Measurements from ENCODE around the gene PTPRN2. TPM values are rescaled to one million over a fixed set of nuclear protein-coding genes. Genes with fewer than 3 reads are reported as not detected.
A peak's percentile ranks its signal among the peaks of the same experiment; 100 is the strongest.

The PTPRN2 gene
- total and polyA plus RNA-seq, 8 donors, result 12.2 to 49.2 (median 31.8) TPM

DNA sequence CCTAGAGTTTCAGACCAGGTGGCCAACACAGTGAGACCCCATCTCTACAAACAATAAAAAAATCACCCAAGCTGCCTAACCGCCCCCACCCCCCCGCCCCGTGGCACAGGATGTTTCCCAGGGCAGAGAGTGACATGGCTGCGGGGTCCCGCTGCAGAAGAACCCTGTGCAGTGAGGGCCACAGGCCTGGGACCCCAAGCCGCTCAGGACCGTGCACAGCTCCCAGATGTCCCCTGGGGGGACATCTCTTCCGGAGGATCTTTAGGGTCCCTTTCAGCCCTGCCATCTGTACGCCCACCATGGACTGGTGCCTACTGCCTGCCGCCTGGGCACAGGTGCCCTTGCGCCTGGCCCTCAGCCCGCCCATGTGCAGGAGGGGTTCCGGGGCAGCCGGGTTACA is 877.2 kb downstream of the PTPRN2 start:
- no peaks in the 10 kb centered on the region for H3K9me3 ChIP-seq
- ATAC-seq (no peak), FAIRE-seq (no peak), DNase-seq (peak in 2 of 6 donors; percentile 21 to 33)
- no peaks in the 10 kb centered on the region for H3K36me3 ChIP-seq
- WGBS, 2 donors, result 74 to 89% methylated on average over 10 to 14 of the region's 14 CpGs
- H3K4me1 ChIP-seq, result no peaks in the 10 kb centered on the region
- no peak overlapping the region for H3K27ac ChIP-seq
- H3K4me3 ChIP-seq, result no peak overlapping the region
- intact Hi-C loops (cut with DNase I), result loop anchor here in 1 of 3 donors (10.0 kb wide), 1 partner anchor 64 kb away; no protein-coding TSS in a partner anchor
- no peak for TF ChIP-seq CTCF (IDR thresholded peaks at IDR 0.05)
- H3K27me3 ChIP-seq, result no peaks in the 10 kb centered on the region

DNA sequence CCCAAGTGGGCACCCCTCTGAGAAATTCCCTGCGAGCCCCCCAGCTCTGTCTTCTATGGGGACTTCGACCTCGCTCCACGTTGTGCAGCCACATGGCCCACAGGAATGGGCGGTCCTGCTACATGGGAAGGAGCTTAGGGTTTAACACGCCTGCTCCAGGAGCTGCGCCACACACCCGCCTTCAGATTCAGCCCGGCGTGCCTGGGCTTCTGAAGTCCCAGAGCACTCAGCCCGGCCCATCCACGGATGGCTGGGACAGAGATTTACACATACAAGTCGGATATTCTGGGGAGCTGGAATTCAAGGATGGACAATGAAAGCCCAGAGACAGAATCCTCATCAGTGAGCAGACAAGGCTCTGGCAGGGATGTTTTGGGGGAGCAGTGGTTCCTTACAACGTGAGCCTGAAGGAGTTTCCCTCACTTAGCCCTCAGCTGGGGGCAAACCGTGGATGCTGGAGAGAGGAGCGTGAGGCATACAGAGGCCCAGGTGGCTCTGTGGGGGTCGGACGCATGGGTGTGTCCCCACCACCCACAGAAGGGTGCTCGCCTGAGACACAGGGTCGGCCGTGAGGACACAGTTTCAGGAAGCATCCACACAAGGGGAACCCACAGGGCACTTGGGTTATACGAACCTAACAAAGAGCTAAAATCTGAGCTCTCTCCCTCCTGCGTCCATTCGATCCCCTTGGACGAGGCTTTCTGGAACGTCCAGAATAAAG is 877.9 kb downstream of the PTPRN2 start:
- ATAC-seq (no peak), FAIRE-seq (no peak)

DNA sequence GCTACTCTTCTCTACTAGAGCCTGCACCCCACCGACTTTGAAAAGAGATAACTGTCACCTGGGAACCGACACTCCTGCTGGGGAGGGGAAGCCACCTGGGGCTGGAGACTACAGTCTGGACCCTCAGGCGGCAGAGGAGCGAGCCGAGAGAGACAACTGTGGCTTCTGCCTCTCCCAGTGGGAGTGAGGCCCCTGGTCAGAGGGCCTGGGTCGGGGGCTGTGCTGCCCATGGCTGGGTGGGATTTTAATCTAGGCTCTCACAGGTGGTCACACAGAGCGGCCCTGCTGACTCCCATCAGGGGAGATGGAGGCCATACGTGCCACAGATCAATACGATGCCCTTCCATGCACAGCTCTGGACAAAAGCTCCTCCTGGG is 878.7 kb downstream of the PTPRN2 start:
- 75 to 79% methylated on average over 9 of the region's 9 CpGs for whole genome bisulfite sequencing, 2 donors
- H3K27me3 ChIP-seq, result no peaks in the 10 kb centered on the region
- H3K9me3 ChIP-seq, result no peaks in the 10 kb centered on the region
- H3K4me3 ChIP-seq, result no peak overlapping the region
- no peak overlapping the region for H3K27ac ChIP-seq
- peak in 2 of 6 donors; percentile 22 to 39 for DNase-seq
- no peak for FAIRE-seq
- no peak for ATAC-seq
- no peak for TF ChIP-seq CTCF (IDR thresholded peaks at IDR 0.05)
- no peaks in the 10 kb centered on the region for H3K36me3 ChIP-seq
- intact Hi-C loops (cut with DNase I), result no loop called here
- no peaks in the 10 kb centered on the region for H3K4me1 ChIP-seq

More for the DNA sequence above, 877.9 kb downstream of the PTPRN2 start:
- H3K27me3 ChIP-seq, result no peaks in the 10 kb centered on the region
- H3K9me3 ChIP-seq, result no peaks in the 10 kb centered on the region
- H3K36me3 ChIP-seq, result no peaks in the 10 kb centered on the region
- DNase-seq, result peak in 2 of 6 donors; percentile 38 to 46
- 88% methylated on average over 26 of the region's 26 CpGs for whole genome bisulfite sequencing, 2 donors
- H3K27ac ChIP-seq, result no peak overlapping the region
- H3K4me1 ChIP-seq, result no peaks in the 10 kb centered on the region
- no peak overlapping the region for H3K4me3 ChIP-seq
- intact Hi-C loops (cut with DNase I), result loop anchor here in 1 of 3 donors (10.0 kb wide), 1 partner anchor 65 kb away; no protein-coding TSS in a partner anchor
- no peak for TF ChIP-seq CTCF (IDR thresholded peaks at IDR 0.05)

DNA sequence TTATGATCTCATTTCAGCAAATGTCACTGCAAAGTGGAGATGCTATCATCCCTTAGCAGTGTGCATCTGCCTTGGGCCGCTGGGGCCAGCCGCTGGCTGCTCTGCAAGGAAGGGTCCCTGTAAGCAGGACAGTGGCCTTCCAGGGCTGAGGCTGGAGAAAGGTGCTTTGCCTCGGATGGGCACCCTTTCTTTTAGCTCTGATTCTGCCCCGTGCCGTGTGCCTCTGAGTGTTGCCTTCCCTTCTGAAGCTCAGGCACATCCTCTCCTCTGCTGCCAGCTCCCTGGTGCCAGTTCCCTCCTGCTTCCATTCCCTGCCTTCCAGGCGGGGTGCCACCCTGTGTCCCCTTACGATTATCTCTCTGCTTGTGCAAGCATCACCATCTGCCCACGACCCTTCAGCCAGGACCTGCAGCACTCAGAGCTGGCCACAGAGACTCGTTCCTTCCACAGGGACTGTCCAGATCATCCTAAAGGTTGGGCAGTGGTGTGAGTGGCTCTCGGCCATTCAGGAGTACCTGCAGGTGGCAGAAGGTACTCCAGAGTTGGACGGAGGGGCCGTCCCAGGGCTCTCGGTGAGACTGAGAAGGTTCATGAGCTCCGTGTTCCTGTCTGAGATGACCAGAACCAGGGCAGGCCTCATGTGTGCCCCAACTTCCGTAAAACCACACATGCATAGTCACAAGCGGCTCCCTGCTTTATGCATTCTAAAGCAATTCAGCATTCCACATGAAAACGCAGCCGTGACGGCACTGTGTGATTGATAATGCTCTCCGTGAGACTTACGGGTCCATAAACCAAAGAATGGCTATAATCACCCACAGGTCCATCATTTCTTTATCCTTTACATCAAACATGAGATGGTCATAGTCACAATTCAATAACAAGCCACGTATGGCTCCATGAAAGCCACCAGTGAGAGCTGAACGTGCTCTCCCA is 879.4 kb downstream of the PTPRN2 start:
- intact Hi-C loops (cut with DNase I), result no loop called here
- no peak for TF ChIP-seq CTCF (IDR thresholded peaks at IDR 0.05)
- Histone ChIP-seq H3K36me3 (no peaks in the 10 kb centered on the region), H3K27me3 (no peaks in the 10 kb centered on the region), H3K4me3 (no peak overlapping the region), H3K27ac (no peak overlapping the region), H3K4me1 (no peaks in the 10 kb centered on the region), H3K9me3 (no peaks in the 10 kb centered on the region)
- WGBS, 2 donors, result 73 to 77% methylated on average over 23 of the region's 23 CpGs
- DNase-seq (peak in 2 of 6 donors; percentile 31 to 35), FAIRE-seq (no peak), ATAC-seq (no peak)
